Activated naive CD8-positive, alpha-beta T cell treated with anti-CD3 and anti-CD28 coated beads, Interleukin-2, amount 10 ng/mL, durations not matched to agents 7 days and 5 days (primary cell): ENCODE data around the gene TAS2R4. TPM values are rescaled to one million over a fixed set of nuclear protein-coding genes. Genes with fewer than 3 reads are reported as not detected.
"Not testable (repeated sequence)": the region's sequence is repeated elsewhere in the genome, so short reads cannot be mapped to it uniquely, and the experiment has no call there.

Experiments used
- ATAC-seq: fragments of 150-1000 bp; cut with Tn5 transposase; one replicate; pipeline ENCODE4 v1.10.0; 2021; ENCODE audit warnings: low read depth, moderate library complexity
- POLR2A ChIA-PET: fragments of 350-600 bp; sonication (Branson Sonifier 250); formaldehyde crosslinking; loops from one replicate; lab custom pipeline; 2021; ENCODE audit warnings: antibody characterized with exemption; lab: Charles Lee
- DNase-seq: peaks from one replicate; pipeline ENCODE4 v3.0.0; 2021
- H3K27ac Mint-ChIP-seq: one replicate; pipeline ENCODE4 v1.8.0; 2022; ENCODE audit warnings: mild to moderate bottlenecking, mixed read lengths
- H3K27me3 Mint-ChIP-seq: one replicate; pipeline ENCODE4 v1.8.0; 2022; ENCODE audit warnings: mild to moderate bottlenecking, moderate library complexity, mixed read lengths
- H3K36me3 Mint-ChIP-seq: one replicate; pipeline ENCODE4 v1.8.0; 2021; ENCODE audit warnings: mild to moderate bottlenecking, mixed read lengths
- H3K4me1 Mint-ChIP-seq: one replicate; pipeline ENCODE4 v1.8.0; 2021; ENCODE audit warnings: mixed read lengths
- H3K4me3 Mint-ChIP-seq: one replicate; pipeline ENCODE4 v1.8.0; 2022; ENCODE audit warnings: mild to moderate bottlenecking, moderate library complexity, mixed read lengths
- H3K9me3 Mint-ChIP-seq: one replicate; pipeline ENCODE4 v1.8.0; 2021; ENCODE audit warnings: mixed read lengths
- total RNA-seq, 2 experiments: library from RNA; stranded (reverse); gene quantifications; one replicate each; pipeline ENCODE4 v1.2.3, GENCODE V29; 2021

TAS2R4 gene
- total RNA-seq, 2 experiments from 2014 or later, result 1.4 to 1.9 TPM

DNA sequence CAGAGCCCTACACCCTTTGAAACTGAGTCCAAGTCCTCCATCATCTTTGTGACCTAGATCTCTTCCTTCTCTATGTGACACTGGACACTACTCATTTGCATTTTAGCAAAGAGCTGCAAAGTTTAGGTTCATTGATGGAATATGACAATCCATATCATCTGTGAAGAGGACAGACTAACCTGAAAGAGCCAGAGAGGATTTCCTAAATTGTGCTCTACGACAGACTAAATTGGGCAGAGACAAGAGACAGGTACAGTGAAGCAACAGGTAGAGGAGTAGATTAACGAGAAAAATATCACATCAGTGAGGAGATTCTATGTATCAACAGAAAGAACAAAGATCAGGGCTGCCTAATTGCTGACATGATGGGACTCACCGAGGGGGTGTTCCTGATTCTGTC, 12.7 kb upstream of the TAS2R4 start, which contains the start of gene TAS2R3:
Gene TAS2R3, plus strand, starts transcription at position 301 of the 400 bp plus-strand sequence. Its CDS starts 62 bp downstream, at position 363.
- Mint-ChIP-seq H3K36me3 (peaks cover 25% of the 10 kb centered on the region), H3K27ac (no peak within 1 kb of the TSS), H3K9me3 (no peaks in the 10 kb centered on the region), H3K4me3 (no peak within 1 kb of the TSS), H3K4me1 (no peaks in the 10 kb centered on the region), H3K27me3 (no peaks in the 10 kb centered on the region)
- no peak for DNase-seq
- ATAC-seq, result no peak
- POLR2A ChIA-PET, result no interaction called here

DNA sequence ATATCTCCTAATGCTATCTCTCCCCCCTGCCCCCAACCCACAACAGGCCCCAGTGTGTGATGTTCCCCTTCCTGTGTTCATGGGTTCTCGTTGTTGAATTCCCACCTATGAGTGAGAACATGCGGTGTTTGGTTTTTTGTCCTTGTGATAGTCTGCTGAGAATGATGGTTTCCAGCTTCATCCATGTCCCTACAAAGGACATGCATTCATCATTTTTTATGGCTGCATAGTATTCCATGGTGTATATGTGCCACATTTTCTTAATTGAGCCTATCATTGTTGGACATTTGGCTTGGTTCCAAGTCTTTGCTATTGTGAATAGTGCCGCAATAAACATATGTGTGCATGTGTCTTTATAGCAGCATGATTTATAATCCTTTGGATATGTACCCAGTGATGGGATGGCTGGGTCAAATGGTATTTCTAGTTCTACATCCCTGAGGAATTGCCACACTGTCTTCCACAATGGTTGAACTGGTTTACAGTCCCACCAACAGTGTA, 6.3 kb upstream of the TAS2R4 start:
- H3K9me3 Mint-ChIP-seq, H3K4me1 Mint-ChIP-seq, H3K27me3 Mint-ChIP-seq, ATAC-seq, DNase-seq, H3K4me3 Mint-ChIP-seq, H3K27ac Mint-ChIP-seq, POLR2A ChIA-PET: not testable (repeated sequence)
- peaks cover 29% of the 10 kb centered on the region for H3K36me3 Mint-ChIP-seq

- ATAC-seq (peak; percentile 52), DNase-seq (no peak)
- Mint-ChIP-seq H3K4me1 (peaks cover 2% of the 10 kb centered on the region), H3K27ac (no peak overlapping the region), H3K9me3 (no peaks in the 10 kb centered on the region), H3K4me3 (no peak overlapping the region), H3K27me3 (no peaks in the 10 kb centered on the region), H3K36me3 (peaks cover under 1% of the 10 kb centered on the region)
- POLR2A ChIA-PET, result no interaction called here
Observed at GRCh38 chr7:141785706-141786552, 9.5 kb downstream of the TAS2R4 start.

DNA sequence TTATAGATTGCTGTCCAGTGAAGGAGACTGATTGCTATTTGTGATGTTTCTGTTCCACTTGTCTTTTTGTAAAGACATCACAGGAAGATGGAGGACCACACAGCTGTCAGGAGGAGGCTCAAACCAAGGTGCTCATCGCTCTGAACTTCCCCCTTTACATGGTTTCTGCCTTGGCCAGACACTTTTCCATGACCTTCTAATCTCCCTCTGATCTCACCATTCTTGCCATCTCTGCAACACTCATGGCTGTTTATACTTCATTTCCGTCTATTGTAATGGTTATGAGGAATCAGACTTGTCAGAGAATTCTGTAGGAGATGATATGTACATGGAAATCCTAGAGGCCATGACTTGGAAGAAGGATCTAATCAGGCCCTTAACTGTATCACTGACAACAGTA, 11.8 kb downstream of the TAS2R4 start:
- Mint-ChIP-seq H3K36me3 (peaks cover 4% of the 10 kb centered on the region), H3K27ac (no peak overlapping the region), H3K27me3 (no peaks in the 10 kb centered on the region), H3K4me1 (peaks cover 2% of the 10 kb centered on the region), H3K9me3 (no peaks in the 10 kb centered on the region), H3K4me3 (no peak overlapping the region)
- ATAC-seq (no peak), DNase-seq (no peak)
- POLR2A ChIA-PET, result no interaction called here

DNA sequence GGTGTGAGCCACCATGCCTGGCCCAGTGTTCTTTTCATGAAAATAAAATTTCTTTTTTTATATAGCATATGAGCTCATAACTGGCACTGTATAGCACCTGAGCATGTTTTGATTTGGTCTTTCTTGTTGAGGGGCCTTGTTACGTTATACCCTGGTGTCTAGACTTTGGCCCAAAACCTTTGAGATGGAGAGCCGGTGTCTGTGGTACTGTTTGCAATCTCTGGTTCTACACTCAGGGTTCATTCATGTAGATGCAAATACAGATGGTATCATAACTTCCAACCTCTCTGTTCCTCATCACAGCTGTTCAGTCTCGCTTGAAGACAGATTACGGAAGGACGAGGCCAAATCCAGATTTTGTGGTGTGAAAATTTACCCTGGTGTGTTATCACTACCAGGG, 13.4 kb downstream of the TAS2R4 start, which contains the start of gene TAS2R5:
Gene TAS2R5, plus strand, starts transcription at position 301 of the 400 bp plus-strand sequence. CDS start 145 bp downstream, outside the sequence.
- no peaks in the 10 kb centered on the region for H3K9me3 Mint-ChIP-seq
- H3K36me3 Mint-ChIP-seq, result peaks cover 7% of the 10 kb centered on the region
- DNase-seq (no peak), ATAC-seq (no peak)
- no peak within 1 kb of the TSS for H3K27ac Mint-ChIP-seq
- POLR2A ChIA-PET, result no interaction called here
- peaks cover 2% of the 10 kb centered on the region for H3K4me1 Mint-ChIP-seq
- H3K4me3 Mint-ChIP-seq, result no peak within 1 kb of the TSS
- H3K27me3 Mint-ChIP-seq, result no peaks in the 10 kb centered on the region

DNA sequence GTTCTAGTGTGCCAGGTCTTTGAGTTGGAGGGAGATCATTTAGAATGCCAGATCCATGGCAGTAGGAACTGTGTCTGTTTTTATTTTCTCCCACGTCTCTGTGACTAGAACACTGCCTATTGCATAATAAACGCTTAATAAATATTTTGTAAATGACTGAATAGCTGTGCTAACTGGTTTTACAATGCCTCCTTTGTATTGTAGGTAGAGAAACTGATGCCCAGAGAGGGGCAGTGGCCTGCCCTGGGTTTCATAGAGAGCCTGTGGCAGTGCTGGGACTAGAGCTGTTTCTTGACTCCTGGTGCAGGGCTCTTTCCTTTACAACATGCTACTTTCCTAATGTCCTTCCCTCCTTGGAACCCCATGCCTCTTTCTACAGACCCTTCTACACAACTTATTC, 16.1 kb downstream of the TAS2R4 start:
- no peak overlapping the region for H3K27ac Mint-ChIP-seq
- H3K4me3 Mint-ChIP-seq, result no peak overlapping the region
- no peaks in the 10 kb centered on the region for H3K27me3 Mint-ChIP-seq
- no peak for DNase-seq
- H3K36me3 Mint-ChIP-seq, result peaks cover 10% of the 10 kb centered on the region
- POLR2A ChIA-PET, result interaction anchor here (0.6 kb wide), 1 partner anchor 1124 kb away, joined by 3 read pairs; no protein-coding TSS in a partner anchor
- no peak for ATAC-seq
- H3K9me3 Mint-ChIP-seq, result no peaks in the 10 kb centered on the region
- no peaks in the 10 kb centered on the region for H3K4me1 Mint-ChIP-seq

- DNase-seq (no peak), ATAC-seq (no peak)
- no peaks in the 10 kb centered on the region for H3K27me3 Mint-ChIP-seq
- H3K4me3 Mint-ChIP-seq, result no peak overlapping the region
- no peak overlapping the region for H3K27ac Mint-ChIP-seq
- POLR2A ChIA-PET, result no interaction called here
- peaks cover 1% of the 10 kb centered on the region for H3K36me3 Mint-ChIP-seq
- H3K9me3 Mint-ChIP-seq, result peaks cover 9% of the 10 kb centered on the region
- no peaks in the 10 kb centered on the region for H3K4me1 Mint-ChIP-seq
Observed at GRCh38 chr7:141820067-141820466, 43.6 kb downstream of the TAS2R4 start.

DNA sequence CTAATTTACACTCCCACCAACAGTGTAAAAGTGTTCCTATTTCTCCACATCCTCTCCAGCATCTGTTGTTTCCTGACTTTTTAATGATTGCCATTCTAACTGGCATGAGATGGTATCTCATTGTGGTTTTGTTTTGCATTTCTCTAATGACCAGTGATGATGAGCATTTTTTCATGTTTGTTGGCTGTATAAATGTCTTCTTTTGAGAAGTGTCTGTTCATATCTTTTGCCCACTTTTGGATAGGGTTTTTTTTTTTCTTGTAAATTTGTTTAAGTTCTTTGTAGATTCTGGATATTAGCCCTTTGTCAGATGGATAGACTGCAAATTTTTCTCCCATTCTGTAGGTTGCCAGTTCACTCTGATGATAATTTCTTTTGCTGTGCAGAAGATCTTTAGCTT, 46.0 kb downstream of the TAS2R4 start:
- H3K36me3 Mint-ChIP-seq, ATAC-seq, H3K4me1 Mint-ChIP-seq, DNase-seq, H3K27me3 Mint-ChIP-seq, H3K27ac Mint-ChIP-seq, H3K4me3 Mint-ChIP-seq, POLR2A ChIA-PET, H3K9me3 Mint-ChIP-seq: not testable (repeated sequence)

Other genes with a start within 250 kb of the TAS2R4 start
- gene AGK, start 225.3 kb upstream of the TAS2R4 start, total RNA-seq, result 10 to 100 TPM; 39.9 to 40.3 TPM
- gene DENND11, start 74.5 kb upstream of the TAS2R4 start, total RNA-seq, result 10 to 100 TPM; 42.4 to 46.1 TPM
- gene WEE2, start 68.3 kb upstream of the TAS2R4 start, total RNA-seq, result not detected
- gene SSBP1, start 38.3 kb upstream of the TAS2R4 start, total RNA-seq, result 100 to 1,000 TPM; 106 to 117 TPM
- 1 to 10 TPM; 2.9 to 3.1 TPM for gene TAS2R3, start 12.6 kb upstream of the TAS2R4 start, total RNA-seq
- gene TAS2R5, start 13.5 kb downstream of the TAS2R4 start, total RNA-seq, result 1 to 10 TPM; 1.7 to 2.6 TPM
- gene PRSS37, start 64.8 kb downstream of the TAS2R4 start, total RNA-seq, result not detected
- gene OR9A4, start 139.7 kb downstream of the TAS2R4 start, total RNA-seq, result not detected
- under 1 TPM; 0.44 to 0.60 TPM for gene CLEC5A, start 170.3 kb downstream of the TAS2R4 start, total RNA-seq
- not detected for gene TAS2R38, start 197.1 kb downstream of the TAS2R4 start, total RNA-seq
- not detected for gene MGAM, start 219.2 kb downstream of the TAS2R4 start, total RNA-seq